SK-N-SH treated with all-trans-retinoic acid at 6 μM for 48 hours (cell line): ENCODE results near the gene CALML5.

Experiments
- ATAC-seq: fragments of 200-7000 bp; cut with Tn5 transposase; 3 replicates; pipeline ENCODE4 v1.9.1; 2020; ENCODE audit warnings: mild to moderate bottlenecking, moderate library complexity
- ARNTL ChIP-seq: fragments of 450-650 bp; formaldehyde crosslinking; IDR thresholded peaks from 2 replicates; pipeline ENCODE4 v1.5.0; 2020; ENCODE audit warnings: low read depth, mild to moderate bottlenecking, moderate library complexity, borderline replicate concordance
- CSDC2 ChIP-seq: fragments of 250-450 bp; sonication (Bioruptor Pico); IDR thresholded peaks from 2 replicates; pipeline ENCODE4 v1.5.0; 2020; ENCODE audit warnings: mild to moderate bottlenecking, moderate library complexity
- GLIS3 ChIP-seq: fragments of 250-450 bp; sonication (Bioruptor Pico); IDR thresholded peaks from 2 replicates; pipeline ENCODE4 v1.5.0; 2020; ENCODE audit warnings: mild to moderate bottlenecking, moderate library complexity
- ISL1 ChIP-seq: fragments of 250-450 bp; sonication (Bioruptor Pico); IDR thresholded peaks from 2 replicates; pipeline ENCODE4 v2.1.2; 2022; ENCODE audit warnings: mild to moderate bottlenecking, moderate library complexity
- POU6F1 ChIP-seq: fragments of 250-450 bp; sonication (Bioruptor Pico); IDR thresholded peaks from 2 replicates; pipeline ENCODE4 v1.8.0; 2021; ENCODE audit warnings: low read depth, mild to moderate bottlenecking, moderate library complexity, borderline replicate concordance
- PPARA ChIP-seq: fragments of 250-450 bp; sonication (Bioruptor Pico); IDR thresholded peaks from 2 replicates; pipeline ENCODE4 v1.5.0; 2020; ENCODE audit warnings: mild to moderate bottlenecking, borderline replicate concordance
- RARB ChIP-seq: fragments of 250-450 bp; sonication (Bioruptor Pico); IDR thresholded peaks from 2 replicates; pipeline ENCODE4 v1.8.0; 2021; ENCODE audit warnings: mild to moderate bottlenecking, moderate library complexity
- TCF4 ChIP-seq: fragments of 250-450 bp; sonication (Bioruptor Pico); IDR thresholded peaks from 2 replicates; pipeline ENCODE4 v1.8.0; 2021; ENCODE audit warnings: mild to moderate bottlenecking, moderate library complexity, borderline replicate concordance
- TSHZ2 ChIP-seq: fragments of 250-450 bp; sonication (Bioruptor Pico); IDR thresholded peaks from 2 replicates; pipeline ENCODE4 v1.5.0; 2020; ENCODE audit warnings: mild to moderate bottlenecking, moderate library complexity
- ZC3H10 ChIP-seq: fragments of 250-450 bp; sonication (Bioruptor Pico); IDR thresholded peaks from 2 replicates; pipeline ENCODE4 v1.5.1; 2021; ENCODE audit warnings: mild to moderate bottlenecking, moderate library complexity
- ZFP3 ChIP-seq: fragments of 250-450 bp; sonication (Bioruptor Pico); IDR thresholded peaks from 2 replicates; pipeline ENCODE4 v1.5.0; 2020; ENCODE audit warnings: mild to moderate bottlenecking, moderate library complexity
- ZFP30 ChIP-seq: fragments of 450-650 bp; formaldehyde crosslinking; IDR thresholded peaks from 2 replicates; pipeline ENCODE4 v1.5.0; 2022; ENCODE audit warnings: mild to moderate bottlenecking, moderate library complexity
- ZNF565 ChIP-seq: fragments of 450-650 bp; formaldehyde crosslinking; conservative IDR thresholded peaks from 2 replicates; pipeline ENCODE4 v1.5.0; 2020; ENCODE audit warnings: low read depth, mild to moderate bottlenecking, moderate library complexity
- ZNF8 ChIP-seq: fragments of 450-650 bp; formaldehyde crosslinking; IDR thresholded peaks from 2 replicates; pipeline ENCODE4 v1.5.0; 2020; ENCODE audit warnings: mild to moderate bottlenecking, moderate library complexity
- TF ChIP-seq, protein P1 (sequence below): fragments of 250-450 bp; sonication (Bioruptor Pico); IDR thresholded peaks from 2 replicates; pipeline ENCODE4 v1.5.1; 2021; ENCODE audit warnings: mild to moderate bottlenecking, moderate library complexity
- TF ChIP-seq, protein P2 (sequence below): fragments of 250-450 bp; sonication (Bioruptor Pico); IDR thresholded peaks from 2 replicates; pipeline ENCODE4 v1.5.1; 2020; ENCODE audit warnings: low read depth, mild to moderate bottlenecking, moderate library complexity
- TF ChIP-seq, protein P3 (sequence below): fragments of 250-450 bp; sonication (Bioruptor Pico); IDR thresholded peaks from 2 replicates; pipeline ENCODE4 v1.8.0; 2020; ENCODE audit warnings: mild to moderate bottlenecking, moderate library complexity, borderline replicate concordance

Gene CALML5

GRCh38 chr10:5533098-5533731 lies 33.8 kb upstream of the CALML5 start:
- TF ChIP-seq, protein P1, sequence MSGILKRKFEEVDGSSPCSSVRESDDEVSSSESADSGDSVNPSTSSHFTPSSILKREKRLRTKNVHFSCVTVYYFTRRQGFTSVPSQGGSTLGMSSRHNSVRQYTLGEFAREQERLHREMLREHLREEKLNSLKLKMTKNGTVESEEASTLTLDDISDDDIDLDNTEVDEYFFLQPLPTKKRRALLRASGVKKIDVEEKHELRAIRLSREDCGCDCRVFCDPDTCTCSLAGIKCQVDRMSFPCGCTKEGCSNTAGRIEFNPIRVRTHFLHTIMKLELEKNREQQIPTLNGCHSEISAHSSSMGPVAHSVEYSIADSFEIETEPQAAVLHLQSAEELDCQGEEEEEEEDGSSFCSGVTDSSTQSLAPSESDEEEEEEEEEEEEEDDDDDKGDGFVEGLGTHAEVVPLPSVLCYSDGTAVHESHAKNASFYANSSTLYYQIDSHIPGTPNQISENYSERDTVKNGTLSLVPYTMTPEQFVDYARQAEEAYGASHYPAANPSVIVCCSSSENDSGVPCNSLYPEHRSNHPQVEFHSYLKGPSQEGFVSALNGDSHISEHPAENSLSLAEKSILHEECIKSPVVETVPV: no peak
- TF ChIP-seq ZFP3 (CRISPR knock-in tag) (no peak), PPARA (no peak), ZNF565 (no peak), TCF4 (CRISPR knock-in tag) (no peak), CSDC2 (no peak), ZFP30 (CRISPR knock-in tag) (no peak), POU6F1 (no peak), GLIS3 (no peak), ZNF8 (CRISPR knock-in tag) (no peak)
- TF ChIP-seq, protein P2, sequence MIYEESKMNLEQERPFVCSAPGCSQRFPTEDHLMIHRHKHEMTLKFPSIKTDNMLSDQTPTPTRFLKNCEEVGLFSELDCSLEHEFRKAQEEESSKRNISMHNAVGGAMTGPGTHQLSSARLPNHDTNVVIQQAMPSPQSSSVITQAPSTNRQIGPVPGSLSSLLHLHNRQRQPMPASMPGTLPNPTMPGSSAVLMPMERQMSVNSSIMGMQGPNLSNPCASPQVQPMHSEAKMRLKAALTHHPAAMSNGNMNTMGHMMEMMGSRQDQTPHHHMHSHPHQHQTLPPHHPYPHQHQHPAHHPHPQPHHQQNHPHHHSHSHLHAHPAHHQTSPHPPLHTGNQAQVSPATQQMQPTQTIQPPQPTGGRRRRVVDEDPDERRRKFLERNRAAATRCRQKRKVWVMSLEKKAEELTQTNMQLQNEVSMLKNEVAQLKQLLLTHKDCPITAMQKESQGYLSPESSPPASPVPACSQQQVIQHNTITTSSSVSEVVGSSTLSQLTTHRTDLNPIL (CRISPR knock-in tag): no peak
- TF ChIP-seq, protein P3, sequence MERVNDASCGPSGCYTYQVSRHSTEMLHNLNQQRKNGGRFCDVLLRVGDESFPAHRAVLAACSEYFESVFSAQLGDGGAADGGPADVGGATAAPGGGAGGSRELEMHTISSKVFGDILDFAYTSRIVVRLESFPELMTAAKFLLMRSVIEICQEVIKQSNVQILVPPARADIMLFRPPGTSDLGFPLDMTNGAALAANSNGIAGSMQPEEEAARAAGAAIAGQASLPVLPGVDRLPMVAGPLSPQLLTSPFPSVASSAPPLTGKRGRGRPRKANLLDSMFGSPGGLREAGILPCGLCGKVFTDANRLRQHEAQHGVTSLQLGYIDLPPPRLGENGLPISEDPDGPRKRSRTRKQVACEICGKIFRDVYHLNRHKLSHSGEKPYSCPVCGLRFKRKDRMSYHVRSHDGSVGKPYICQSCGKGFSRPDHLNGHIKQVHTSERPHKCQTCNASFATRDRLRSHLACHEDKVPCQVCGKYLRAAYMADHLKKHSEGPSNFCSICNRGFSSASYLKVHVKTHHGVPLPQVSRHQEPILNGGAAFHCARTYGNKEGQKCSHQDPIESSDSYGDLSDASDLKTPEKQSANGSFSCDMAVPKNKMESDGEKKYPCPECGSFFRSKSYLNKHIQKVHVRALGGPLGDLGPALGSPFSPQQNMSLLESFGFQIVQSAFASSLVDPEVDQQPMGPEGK (CRISPR knock-in tag): no peak
- no peak for ATAC-seq

DNA sequence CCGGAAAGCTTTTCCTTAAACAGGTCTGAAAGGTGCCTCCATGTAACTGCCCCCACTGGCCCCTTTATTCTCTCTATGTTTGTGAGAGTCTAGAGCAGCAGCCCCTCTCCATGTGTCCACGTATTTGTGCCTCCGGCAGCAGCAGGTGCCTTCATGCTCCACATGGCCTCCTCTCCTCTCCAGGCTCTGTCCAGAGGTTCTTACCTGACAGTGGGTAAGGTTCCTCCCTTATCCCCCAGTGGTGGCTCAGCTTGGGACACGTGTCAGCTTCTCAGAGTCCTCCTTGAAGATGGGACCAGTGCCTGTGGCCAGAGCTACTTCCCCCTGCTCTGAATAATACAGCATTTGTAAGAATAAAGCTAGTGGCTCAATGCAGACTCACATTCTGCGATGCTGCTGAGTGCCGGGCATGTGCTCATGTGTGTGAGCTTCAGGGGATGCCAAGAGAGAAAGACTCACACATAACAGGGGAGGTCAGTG lies 33.3 kb upstream of the CALML5 start:
- no peak for ATAC-seq

More for the DNA sequence above, 33.3 kb upstream of the CALML5 start:
- TF ChIP-seq ARNTL (CRISPR knock-in tag) (no peak), PPARA (no peak), ZC3H10 (CRISPR knock-in tag) (no peak), ISL1 (CRISPR knock-in tag) (no peak), RARB (CRISPR knock-in tag) (no peak), GLIS3 (no peak), CSDC2 (no peak), TSHZ2 (CRISPR knock-in tag) (no peak)
- TF ChIP-seq, protein P3 (CRISPR knock-in tag): no peak
